Activated T-cell treated with anti-CD3 and anti-CD28 coated beads for 1 hour (primary cell): ENCODE measurements around the gene DNAH17.

Source experiments
- DNase-seq: peaks from one replicate; pipeline ENCODE4 v3.0.0-alpha.2; 2020; ENCODE audit warnings: low read depth

The DNAH17 gene

DNA sequence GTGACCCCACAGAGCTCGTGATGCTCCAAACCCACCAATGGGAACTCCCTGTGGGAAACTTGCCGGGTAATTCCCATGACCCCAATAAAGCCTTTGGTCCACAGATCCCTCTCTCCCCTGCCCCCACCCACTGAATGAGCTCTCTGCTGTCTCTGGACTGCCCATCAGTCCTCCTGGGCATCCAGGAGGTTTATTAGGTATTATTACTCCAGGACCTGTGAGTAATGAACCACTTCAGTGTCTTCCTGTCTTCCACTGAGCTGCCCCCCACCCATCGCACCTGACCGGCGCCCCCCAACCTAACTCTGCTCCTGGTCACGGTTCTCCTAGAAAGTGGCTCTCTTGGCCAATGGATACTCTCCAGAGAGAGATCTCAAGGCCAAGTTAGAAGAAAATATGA lies 28.7 kb upstream of the DNAH17 start:
- DNase-seq, result no peak

- no peak for DNase-seq
These were observed 28.2 kb upstream of the DNAH17 start for GRCh38 chr17:78605429-78605828.

- no peak for DNase-seq
These were observed 25.1 kb upstream of the DNAH17 start for GRCh38 chr17:78602246-78602645.

DNA sequence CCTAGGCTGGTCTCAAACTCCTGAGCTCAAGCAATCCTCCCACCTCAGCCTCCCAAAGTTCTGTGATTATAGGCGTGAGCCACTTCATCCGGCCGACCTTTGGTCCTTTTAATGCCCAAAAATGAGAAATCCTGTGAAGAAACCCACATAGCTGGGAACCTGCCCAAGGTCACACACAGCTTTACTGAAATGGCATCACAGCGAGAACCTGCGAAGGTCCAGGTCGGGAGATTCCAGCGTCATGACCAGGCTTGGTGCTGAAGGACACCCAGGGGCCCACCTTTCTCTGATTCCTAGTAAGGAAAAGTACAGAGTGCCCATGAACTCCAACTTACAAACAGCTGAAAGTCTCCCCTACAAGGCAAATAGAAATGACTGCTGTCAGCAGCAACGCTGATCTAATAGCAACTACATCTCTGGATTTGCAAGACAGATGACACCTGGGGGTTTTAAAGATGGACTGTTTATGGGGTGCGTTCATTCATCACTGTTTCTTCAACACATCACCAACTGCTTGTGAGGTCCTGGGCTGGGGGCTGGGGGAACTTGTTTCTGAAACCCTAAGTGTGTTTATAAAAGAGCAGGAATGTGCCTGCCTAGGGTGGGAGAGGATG lies 24.5 kb upstream of the DNAH17 start:
- DNase-seq, result no peak

GRCh38 chr17:78600181-78600721 lies 23.1 kb upstream of the DNAH17 start:
- no peak for DNase-seq

- DNase-seq, result no peak
These were observed 22.2 kb upstream of the DNAH17 start for GRCh38 chr17:78599419-78599818.

DNA sequence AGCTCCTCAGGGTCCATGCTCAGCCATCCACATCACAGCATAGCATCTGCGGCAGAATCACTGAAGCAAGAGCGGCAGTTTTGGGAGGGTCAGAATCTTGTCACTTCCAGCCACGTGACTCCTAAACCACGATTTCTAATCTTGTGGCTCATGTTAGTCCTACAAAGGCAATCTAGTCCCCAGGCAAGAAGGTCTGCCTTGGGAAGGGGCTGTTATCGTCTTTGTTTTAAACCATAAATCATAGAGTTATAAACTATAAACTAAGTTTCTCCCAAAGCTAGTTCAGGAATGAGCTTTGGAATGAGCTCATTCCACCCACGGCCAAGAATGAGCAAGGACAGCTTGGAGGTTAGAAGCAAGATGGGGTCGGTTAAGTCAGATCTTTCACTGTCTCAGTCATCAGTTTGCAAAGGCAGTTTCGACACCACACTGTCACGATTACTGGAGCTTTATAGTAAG lies 20.8 kb upstream of the DNAH17 start:
- no peak for DNase-seq

DNA sequence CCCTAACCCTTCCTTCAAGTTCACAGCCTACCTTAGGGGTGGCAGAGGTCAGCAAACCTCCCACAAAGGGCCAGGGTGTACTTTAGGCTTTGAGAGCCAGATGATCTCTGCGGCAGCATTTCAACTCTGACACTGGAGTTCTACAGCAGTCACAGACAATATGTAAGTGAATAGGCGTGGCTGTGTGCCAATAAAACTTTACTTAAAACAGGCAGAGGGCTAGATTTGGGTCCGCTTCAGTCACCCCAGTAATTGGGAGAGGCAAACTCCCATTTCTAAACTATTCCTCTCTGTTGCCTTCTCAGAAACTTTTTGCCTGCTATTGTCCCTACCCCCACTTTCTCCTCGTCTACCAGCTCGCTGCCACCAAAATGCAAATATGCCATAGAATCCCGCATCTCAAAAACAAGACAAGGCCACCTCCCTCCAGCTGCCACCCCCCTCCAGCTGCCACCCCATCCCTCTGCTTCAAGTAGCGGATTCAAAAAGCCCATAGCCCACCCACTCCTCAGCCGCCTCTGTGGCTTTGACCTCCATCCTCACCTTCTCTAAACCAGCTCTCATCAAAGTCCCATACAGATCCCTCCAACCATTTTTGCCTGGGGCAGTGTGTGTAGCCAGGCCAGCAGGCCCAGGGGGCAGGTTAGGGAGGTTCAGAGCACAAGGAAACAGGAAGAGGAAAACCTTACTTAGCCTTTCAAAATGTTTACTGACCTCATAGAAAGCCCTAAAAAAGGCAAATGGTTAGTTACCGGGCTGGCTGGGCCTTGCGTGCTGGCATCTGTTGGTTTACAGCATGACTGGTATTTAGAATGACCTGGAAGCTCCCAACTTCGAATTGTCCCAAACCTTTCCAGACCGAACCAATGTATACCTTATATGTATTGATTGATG lies 19.9 kb upstream of the DNAH17 start:
- no peak for DNase-seq

- DNase-seq, result no peak
These were observed 18.1 kb upstream of the DNAH17 start for GRCh38 chr17:78595135-78595810.

DNA sequence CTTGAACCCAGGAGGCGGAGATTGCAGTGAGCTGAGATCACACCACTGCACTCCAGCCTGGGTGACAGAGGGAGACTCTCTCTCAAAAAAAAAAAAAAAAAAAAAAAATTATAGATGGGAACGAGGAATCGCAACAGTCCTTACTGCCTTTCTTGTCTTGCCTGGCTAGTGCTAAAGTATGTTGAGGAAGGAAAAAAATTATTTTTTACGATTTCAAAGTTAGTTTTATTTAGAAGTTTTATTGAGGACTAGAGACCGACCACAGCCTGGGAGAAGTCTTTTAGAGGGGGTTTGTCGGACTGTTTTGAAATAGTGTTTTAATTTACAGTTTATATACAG lies 15.8 kb upstream of the DNAH17 start:
- DNase-seq, result no peak

DNA sequence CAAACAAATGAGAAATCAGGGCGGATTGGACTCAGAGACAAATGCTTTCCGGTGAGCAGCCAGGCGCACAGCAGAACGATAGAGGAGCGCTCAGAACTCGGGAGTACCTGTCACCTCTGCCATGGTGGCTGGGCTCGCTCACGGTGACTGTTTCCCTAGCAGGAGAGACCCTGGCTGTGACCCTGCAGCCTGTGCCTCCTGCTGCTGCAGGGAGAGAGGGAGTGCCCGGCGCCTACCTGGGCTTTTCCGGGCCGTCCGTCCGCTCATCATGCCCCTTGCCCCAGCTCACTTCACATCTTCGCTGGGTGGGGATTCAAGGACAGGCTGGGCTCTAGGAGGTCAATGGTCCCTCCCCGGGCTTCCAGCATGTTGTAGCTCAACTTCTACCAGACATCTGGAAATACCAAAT lies 14.1 kb upstream of the DNAH17 start:
- no peak for DNase-seq

DNA sequence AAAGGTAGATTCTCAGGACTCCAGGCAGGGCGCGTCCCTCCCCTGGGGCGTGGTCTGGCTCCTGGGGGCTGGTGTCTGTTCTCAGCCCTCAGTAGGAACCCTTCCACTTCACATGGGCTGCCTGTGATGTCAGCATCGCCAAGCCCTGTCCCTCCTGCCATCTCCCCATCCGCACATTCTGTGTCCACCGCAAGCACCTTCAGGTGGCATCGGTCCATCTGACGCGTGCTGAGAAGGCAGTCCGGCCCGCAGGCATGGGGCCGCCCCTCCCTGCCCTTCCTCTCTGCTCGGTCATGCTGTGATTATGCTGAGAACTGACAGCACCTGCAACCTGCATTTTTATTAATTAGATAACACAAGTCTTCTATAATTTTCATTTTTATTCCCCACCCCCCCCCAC lies 12.7 kb upstream of the DNAH17 start:
- DNase-seq, result no peak

DNA sequence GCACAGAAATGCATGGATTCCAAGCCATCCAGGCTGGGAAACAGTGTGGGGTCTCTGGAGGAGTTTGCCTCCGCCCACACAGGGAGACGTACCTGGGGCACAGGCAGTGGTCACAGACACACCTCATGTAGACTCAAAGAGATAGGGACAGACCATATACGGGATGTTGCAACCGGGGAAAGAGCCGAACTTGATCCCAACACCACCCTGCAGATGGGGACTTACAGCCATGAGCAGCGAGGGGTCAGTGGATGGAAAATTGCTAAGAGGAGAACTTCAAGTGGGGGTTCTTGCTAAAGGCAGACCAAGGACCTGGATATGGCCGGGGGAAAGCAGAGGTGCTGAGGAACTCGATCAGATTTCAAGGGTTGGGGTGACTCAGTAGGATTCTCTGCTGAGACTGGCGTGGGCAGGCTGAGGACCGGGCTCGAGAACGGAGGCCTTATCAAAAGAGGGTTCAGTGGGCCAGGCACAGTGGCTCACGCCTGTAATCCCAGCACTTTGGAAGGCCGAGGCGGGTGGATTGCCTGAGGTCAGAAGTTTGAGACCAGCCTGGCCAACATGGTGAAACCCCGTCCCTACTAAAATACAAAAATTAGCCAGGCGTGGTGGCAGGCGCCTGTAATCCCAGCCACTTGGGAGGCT lies 12.0 kb upstream of the DNAH17 start:
- DNase-seq, result no peak

DNA sequence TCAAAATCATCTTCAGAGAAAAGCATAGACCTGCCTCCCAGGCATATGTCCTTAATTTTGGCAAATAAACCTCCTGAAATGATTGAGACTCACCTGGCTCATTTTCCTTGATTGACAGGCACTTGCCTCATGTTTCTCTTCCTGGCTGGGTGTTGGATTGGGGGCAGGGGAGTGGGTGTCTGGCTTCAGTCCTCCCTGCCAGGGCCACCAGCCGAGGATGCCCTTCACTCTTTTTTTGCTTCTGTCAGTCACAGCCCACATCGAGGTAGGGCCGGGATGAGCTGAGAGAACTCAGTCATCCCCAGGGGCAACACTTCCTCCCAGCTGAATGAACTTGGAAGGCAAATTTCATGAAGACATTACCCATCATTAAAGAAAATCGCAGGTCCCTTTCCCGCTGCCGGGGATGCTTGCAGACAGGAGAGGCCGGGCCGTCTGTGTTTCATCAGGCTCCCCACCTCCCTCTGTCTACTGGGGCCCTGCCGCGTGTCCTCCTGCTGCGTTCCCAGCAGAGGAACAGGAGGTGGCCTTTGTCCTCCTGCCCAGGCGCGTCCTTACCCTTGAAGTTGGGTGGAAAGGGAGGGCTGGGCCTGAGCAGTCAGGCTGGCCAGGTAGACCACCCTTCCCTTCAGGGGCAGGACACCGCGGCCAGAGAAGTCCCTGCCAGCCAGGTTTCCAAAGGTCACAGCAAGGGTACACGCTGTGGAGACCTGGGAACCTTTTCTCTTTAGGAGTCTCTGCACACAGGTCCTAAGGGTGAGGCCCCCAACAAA lies 11.2 kb upstream of the DNAH17 start:
- DNase-seq, result no peak

GRCh38 chr17:78585006-78585630 lies 7.9 kb upstream of the DNAH17 start:
- no peak for DNase-seq

DNA sequence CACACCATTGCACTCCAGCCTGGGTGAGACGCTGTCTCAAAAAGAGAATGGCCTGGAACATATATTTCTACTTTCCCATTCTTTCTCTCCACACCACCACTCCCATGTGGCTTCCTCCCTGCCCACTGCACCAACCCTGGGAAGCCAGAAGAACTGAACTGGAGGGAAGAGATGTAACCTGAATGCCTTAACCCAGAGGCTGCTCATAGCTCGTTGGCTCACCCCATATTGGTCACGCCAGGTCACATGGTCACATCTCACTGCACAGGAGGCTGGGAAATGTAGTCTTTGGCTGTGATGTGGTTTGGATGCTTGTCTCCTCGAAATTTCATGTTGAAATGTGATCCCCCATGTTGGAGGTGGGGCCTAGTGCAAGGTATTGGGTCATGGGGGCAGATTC lies 5.9 kb upstream of the DNAH17 start:
- no peak for DNase-seq

DNA sequence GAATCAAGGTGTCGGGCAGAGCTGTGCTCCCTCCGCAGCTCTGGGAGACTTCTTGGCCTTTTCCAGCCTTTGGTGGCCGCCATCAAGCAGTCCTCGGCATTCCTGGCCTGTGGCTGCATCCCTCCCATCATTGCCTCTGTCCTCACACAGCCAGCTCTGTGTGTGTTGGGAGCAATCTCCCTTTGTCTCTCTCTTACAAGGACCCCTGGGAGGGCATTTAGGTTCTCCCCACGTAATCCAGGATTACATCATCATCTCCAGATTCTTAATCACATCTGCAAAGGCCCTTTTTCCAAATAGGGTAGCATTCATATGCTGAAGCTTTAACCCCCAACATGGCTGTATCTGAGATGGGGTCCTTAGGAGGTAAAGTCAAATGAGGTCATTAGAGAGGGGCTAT lies 4.1 kb upstream of the DNAH17 start:
- no peak for DNase-seq

- DNase-seq, result no peak
These were observed 3.1 kb upstream of the DNAH17 start for GRCh38 chr17:78580277-78580804.

DNA sequence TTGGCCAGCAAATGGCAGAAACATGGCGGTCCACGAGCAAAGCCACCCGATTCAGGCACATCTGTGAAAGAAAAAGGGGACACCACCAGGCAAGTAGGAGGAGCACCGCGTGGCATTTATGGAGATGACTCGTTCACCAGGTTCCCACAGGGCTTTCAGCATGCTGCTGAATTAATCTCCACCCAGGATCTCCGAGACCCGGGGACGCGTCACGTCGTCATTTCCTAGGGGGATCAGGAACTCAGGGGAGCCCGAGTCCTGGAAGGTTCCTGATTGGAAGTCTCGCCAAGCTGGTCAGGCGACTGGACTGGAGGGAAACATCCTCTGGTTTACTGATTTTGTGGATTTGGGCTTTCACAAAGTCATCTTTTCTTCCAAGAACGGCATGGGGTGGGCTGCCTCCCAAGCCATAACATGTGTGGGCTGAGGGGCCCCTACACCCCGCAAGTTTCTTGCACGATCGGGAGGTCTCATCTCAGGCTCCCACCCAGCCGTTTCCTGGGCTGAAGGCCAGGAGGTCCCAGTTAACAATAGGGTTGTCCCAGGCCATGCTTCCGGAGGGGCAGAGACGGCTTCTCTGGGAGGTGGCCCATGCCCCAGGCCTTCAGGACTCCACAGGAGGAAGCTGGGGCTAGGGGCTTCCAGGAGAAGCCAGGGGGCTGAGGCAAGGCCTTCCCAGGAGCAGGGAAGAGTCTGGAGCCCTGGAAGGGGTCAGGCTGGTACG lies 645 bp downstream of the DNAH17 start:
- DNase-seq, result no peak

- no peak for DNase-seq
These were observed 1.3 kb downstream of the DNAH17 start for GRCh38 chr17:78575899-78576298.
